CD4-positive, CD25-positive, alpha-beta regulatory T cell (primary cell): ENCODE results near the gene DHRS13. TPM values are rescaled to one million over a fixed set of nuclear protein-coding genes. Genes with fewer than 3 reads are reported as not detected.

Experiments
- ATAC-seq, 2 donors: fragments of 150-1000 bp; cut with Tn5 transposase; one replicate each; pipeline ENCODE4 v1.10.0; 2021; ENCODE audit warnings: low read depth in 2 of 2, moderate number of reproducible peaks in 2 of 2, moderate library complexity in 1 of 2
- DNase-seq, 3 donors: peaks; one replicate each; pipeline versions ENCODE4 v3.0.0 to v3.0.0-alpha.2; 2012 to 2022; ENCODE audit warnings: mixed read lengths in 1 of 3
- H3K27ac ChIP-seq: one replicate; pipeline ENCODE4 v1.7.0; 2013; ENCODE audit warnings: mild to moderate bottlenecking, low read length; ENCODE audit not compliant: insufficient read depth, poor library complexity, severe bottlenecking
- H3K27me3 ChIP-seq: one replicate; pipeline ENCODE4 v1.7.0; 2013; ENCODE audit warnings: low read length; ENCODE audit not compliant: control insufficient read depth, insufficient read depth
- H3K36me3 ChIP-seq: one replicate; pipeline ENCODE4 v1.7.0; 2013; ENCODE audit warnings: mild to moderate bottlenecking, low read length, moderate library complexity; ENCODE audit not compliant: control insufficient read depth, insufficient read depth
- H3K4me1 ChIP-seq: 2 replicates; pipeline ENCODE4 v1.7.0; 2013; ENCODE audit warnings: mild to moderate bottlenecking, low read length; ENCODE audit not compliant: insufficient read depth, control insufficient read depth, poor library complexity, severe bottlenecking
- H3K4me3 ChIP-seq: one replicate; pipeline ENCODE4 v1.7.0; 2013; ENCODE audit warnings: low read depth, mild to moderate bottlenecking, low read length, moderate library complexity
- H3K9me3 ChIP-seq, 2 experiments: 1 replicate in 1 of 2; 2 replicates in 1 of 2; pipeline ENCODE4 v1.7.0; 2013; ENCODE audit warnings: low read length in 2 of 2, mild to moderate bottlenecking in 1 of 2, moderate library complexity in 1 of 2; ENCODE audit not compliant: control insufficient read depth in 2 of 2
- H3K27ac Mint-ChIP-seq, 3 donors: one replicate each; pipeline ENCODE4 v1.8.0; 2020 to 2022; ENCODE audit warnings: mild to moderate bottlenecking in 3 of 3, mixed read lengths in 3 of 3, moderate library complexity in 2 of 3
- H3K27me3 Mint-ChIP-seq: one replicate; pipeline ENCODE4 v1.8.0; 2022; ENCODE audit warnings: mild to moderate bottlenecking, mixed read lengths
- H3K36me3 Mint-ChIP-seq: one replicate; pipeline ENCODE4 v1.8.0; 2020; ENCODE audit warnings: mixed read lengths
- H3K4me1 Mint-ChIP-seq, 4 donors: one replicate each; pipeline ENCODE4 v1.8.0; 2020 to 2022; ENCODE audit warnings: mixed read lengths in 4 of 4, mild to moderate bottlenecking in 1 of 4
- H3K4me3 Mint-ChIP-seq, 4 donors: one replicate each; pipeline ENCODE4 v1.8.0; 2020 to 2022; ENCODE audit warnings: mild to moderate bottlenecking in 4 of 4, mixed read lengths in 4 of 4, moderate library complexity in 3 of 4
- H3K9me3 Mint-ChIP-seq, 7 donors: one replicate each; pipeline ENCODE4 v1.8.0; 2020 to 2022; ENCODE audit warnings: mixed read lengths in 7 of 7, mild to moderate bottlenecking in 3 of 7, moderate library complexity in 2 of 7
- polyA plus RNA-seq, 4 donors: library from polyadenylated mRNA; unstranded; fragments of 300-500 nt; fragmentation: Illumina TruSeq; gene quantifications; one replicate each; pipeline ENCODE4 v1.2.3, GENCODE V29; 2021
- total RNA-seq: library from RNA; stranded (reverse); gene quantifications from one replicate; pipeline ENCODE4 v1.2.3, GENCODE V29; 2022

The DHRS13 gene
- total and polyA plus RNA-seq, 5 donors from 2014 or later, result 15.0 to 21.1 (median 18.8) TPM

- no peaks in the 10 kb centered on the region for H3K9me3 Mint-ChIP-seq
- H3K4me1 Mint-ChIP-seq, result peaks cover 9 to 13% (median 10%) of the 10 kb centered on the region in 4 donors
- Histone ChIP-seq H3K27ac (no peak overlapping the region), H3K27me3 (no peaks in the 10 kb centered on the region), H3K4me3 (no peak overlapping the region), H3K9me3 (no peaks in the 10 kb centered on the region), H3K36me3 (peaks cover 92% of the 10 kb centered on the region), H3K4me1 (no peaks in the 10 kb centered on the region)
- ATAC-seq, result no peak
- DNase-seq, result no peak
- H3K36me3 Mint-ChIP-seq, result peaks cover 64% of the 10 kb centered on the region
- H3K27me3 Mint-ChIP-seq, result no peaks in the 10 kb centered on the region
- H3K27ac Mint-ChIP-seq, result peak overlapping the region; percentile 48 to 89 (median 86)
- no peak overlapping the region for H3K4me3 Mint-ChIP-seq
Measured at GRCh38 chr17:28917029-28917428, 14.2 kb upstream of the DHRS13 start.

- peak; percentile 71 to 83 for ATAC-seq
- Histone ChIP-seq H3K4me1 (no peaks in the 10 kb centered on the region), H3K36me3 (peaks cover 92% of the 10 kb centered on the region), H3K9me3 (no peaks in the 10 kb centered on the region), H3K27me3 (no peaks in the 10 kb centered on the region), H3K27ac (no peak overlapping the region), H3K4me3 (no peak overlapping the region)
- Mint-ChIP-seq H3K27me3 (no peaks in the 10 kb centered on the region), H3K27ac (peak overlapping the region in 2 of 3 donors; percentile 86 to 89), H3K4me1 (peaks cover 9 to 12% (median 10%) of the 10 kb centered on the region in 4 donors), H3K9me3 (no peaks in the 10 kb centered on the region), H3K36me3 (peaks cover 61% of the 10 kb centered on the region), H3K4me3 (no peak overlapping the region)
- DNase-seq, result peak; percentile 27 to 60 (median 54)
Measured at GRCh38 chr17:28916302-28916934, 13.5 kb upstream of the DHRS13 start.

- H3K27ac Mint-ChIP-seq, result peak overlapping the region in 1 of 3 donors; percentile 11
- Histone ChIP-seq H3K9me3 (no peaks in the 10 kb centered on the region), H3K4me1 (no peaks in the 10 kb centered on the region), H3K4me3 (no peak overlapping the region), H3K27ac (no peak overlapping the region), H3K36me3 (peaks cover 93% of the 10 kb centered on the region), H3K27me3 (no peaks in the 10 kb centered on the region)
- peaks cover 63% of the 10 kb centered on the region for H3K36me3 Mint-ChIP-seq
- no peaks in the 10 kb centered on the region for H3K27me3 Mint-ChIP-seq
- ATAC-seq (no peak), DNase-seq (no peak)
- no peak overlapping the region for H3K4me3 Mint-ChIP-seq
- peaks cover 7 to 11% (median 10%) of the 10 kb centered on the region in 4 donors for H3K4me1 Mint-ChIP-seq
- no peaks in the 10 kb centered on the region for H3K9me3 Mint-ChIP-seq
Measured at GRCh38 chr17:28912938-28913333, 10.1 kb upstream of the DHRS13 start.

- ATAC-seq (no peak), DNase-seq (no peak)
- Mint-ChIP-seq H3K4me1 (peaks cover 7 to 11% (median 10%) of the 10 kb centered on the region in 4 donors), H3K4me3 (no peak overlapping the region), H3K9me3 (no peaks in the 10 kb centered on the region), H3K36me3 (peaks cover 63% of the 10 kb centered on the region), H3K27me3 (no peaks in the 10 kb centered on the region), H3K27ac (no peak overlapping the region)
- no peaks in the 10 kb centered on the region for H3K27me3 ChIP-seq
- H3K27ac ChIP-seq, result no peak overlapping the region
- H3K9me3 ChIP-seq, result no peaks in the 10 kb centered on the region
- H3K36me3 ChIP-seq, result peaks cover 93% of the 10 kb centered on the region
- H3K4me1 ChIP-seq, result no peaks in the 10 kb centered on the region
- H3K4me3 ChIP-seq, result no peak overlapping the region
Measured at GRCh38 chr17:28912281-28912937, 9.5 kb upstream of the DHRS13 start.

GRCh38 chr17:28911411-28912045 lies 8.6 kb upstream of the DHRS13 start:
- Histone ChIP-seq H3K27me3 (no peaks in the 10 kb centered on the region), H3K4me1 (no peaks in the 10 kb centered on the region), H3K27ac (no peak overlapping the region), H3K9me3 (no peaks in the 10 kb centered on the region), H3K4me3 (no peak overlapping the region), H3K36me3 (peaks cover 94% of the 10 kb centered on the region)
- DNase-seq, result no peak
- Mint-ChIP-seq H3K27me3 (no peaks in the 10 kb centered on the region), H3K9me3 (no peaks in the 10 kb centered on the region), H3K27ac (no peak overlapping the region), H3K4me1 (peaks cover 5 to 10% (median 7%) of the 10 kb centered on the region in 4 donors), H3K4me3 (no peak overlapping the region), H3K36me3 (peaks cover 66% of the 10 kb centered on the region)
- no peak for ATAC-seq

- DNase-seq, result no peak
Measured at GRCh38 chr17:28910534-28910933, 7.7 kb upstream of the DHRS13 start.

GRCh38 chr17:28908640-28909167 lies 5.8 kb upstream of the DHRS13 start:
- Histone ChIP-seq H3K9me3 (no peaks in the 10 kb centered on the region), H3K4me1 (no peaks in the 10 kb centered on the region), H3K27me3 (no peaks in the 10 kb centered on the region), H3K36me3 (peaks cover 80% of the 10 kb centered on the region), H3K27ac (no peak overlapping the region), H3K4me3 (no peak overlapping the region)
- Mint-ChIP-seq H3K4me3 (peak overlapping the region in 1 of 4 donors; percentile 86), H3K27me3 (no peaks in the 10 kb centered on the region), H3K4me1 (peaks cover 0 to 4% (median 1%) of the 10 kb centered on the region in 4 donors), H3K27ac (peak overlapping the region in 1 of 3 donors; percentile 56), H3K36me3 (peaks cover 54% of the 10 kb centered on the region), H3K9me3 (no peaks in the 10 kb centered on the region)
- DNase-seq (no peak), ATAC-seq (no peak)

More at GRCh38 chr17:28910534-28910933, 7.7 kb upstream of the DHRS13 start:
- Histone ChIP-seq H3K4me1 (no peaks in the 10 kb centered on the region), H3K27me3 (no peaks in the 10 kb centered on the region), H3K27ac (no peak overlapping the region), H3K9me3 (no peaks in the 10 kb centered on the region), H3K36me3 (peaks cover 96% of the 10 kb centered on the region), H3K4me3 (no peak overlapping the region)
- no peak overlapping the region for H3K4me3 Mint-ChIP-seq
- H3K36me3 Mint-ChIP-seq, result peaks cover 68% of the 10 kb centered on the region
- H3K4me1 Mint-ChIP-seq, result peaks cover 0 to 5% (median 3%) of the 10 kb centered on the region in 4 donors
- no peak overlapping the region for H3K27ac Mint-ChIP-seq
- no peaks in the 10 kb centered on the region for H3K27me3 Mint-ChIP-seq
- ATAC-seq, result no peak
- H3K9me3 Mint-ChIP-seq, result no peaks in the 10 kb centered on the region
